ENCODE data around the gene DUS3L.

- TF ChIP-seq, protein P1, sequence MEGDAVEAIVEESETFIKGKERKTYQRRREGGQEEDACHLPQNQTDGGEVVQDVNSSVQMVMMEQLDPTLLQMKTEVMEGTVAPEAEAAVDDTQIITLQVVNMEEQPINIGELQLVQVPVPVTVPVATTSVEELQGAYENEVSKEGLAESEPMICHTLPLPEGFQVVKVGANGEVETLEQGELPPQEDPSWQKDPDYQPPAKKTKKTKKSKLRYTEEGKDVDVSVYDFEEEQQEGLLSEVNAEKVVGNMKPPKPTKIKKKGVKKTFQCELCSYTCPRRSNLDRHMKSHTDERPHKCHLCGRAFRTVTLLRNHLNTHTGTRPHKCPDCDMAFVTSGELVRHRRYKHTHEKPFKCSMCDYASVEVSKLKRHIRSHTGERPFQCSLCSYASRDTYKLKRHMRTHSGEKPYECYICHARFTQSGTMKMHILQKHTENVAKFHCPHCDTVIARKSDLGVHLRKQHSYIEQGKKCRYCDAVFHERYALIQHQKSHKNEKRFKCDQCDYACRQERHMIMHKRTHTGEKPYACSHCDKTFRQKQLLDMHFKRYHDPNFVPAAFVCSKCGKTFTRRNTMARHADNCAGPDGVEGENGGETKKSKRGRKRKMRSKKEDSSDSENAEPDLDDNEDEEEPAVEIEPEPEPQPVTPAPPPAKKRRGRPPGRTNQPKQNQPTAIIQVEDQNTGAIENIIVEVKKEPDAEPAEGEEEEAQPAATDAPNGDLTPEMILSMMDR (IDR thresholded peaks at IDR 0.05 in 8 of 11, conservative IDR thresholded peaks at IDR 0.05 in 3 of 11) = no peak
- no peak for TF ChIP-seq POLR2AphosphoS5 (IDR thresholded peaks at IDR 0.05)
- TF ChIP-seq POLR2A (IDR thresholded peaks at IDR 0.05) = no peak
These were observed 31.4 kb upstream of the DUS3L start for GRCh38 chr19:5822181-5822844.

Data from spleen (tissue), 7 donors.